Fibroblast of pulmonary artery (primary cell): ENCODE measurements around the gene SMG1.
"Not testable (repeated sequence)": the region's sequence is repeated elsewhere in the genome, so short reads cannot be mapped to it uniquely, and the experiment has no call there.

Source experiments
- DNase-seq: peaks from one replicate; pipeline ENCODE4 v3.0.0-alpha.2; 2010; ENCODE audit warnings: low read depth
- H3K4me3 ChIP-seq: replicated peaks from 2 replicates; pipeline ENCODE4 v1.5.1; 2011; ENCODE audit warnings: low read depth, mild to moderate bottlenecking, control low read depth, low read length, moderate library complexity
- TF ChIP-seq, protein P1 (sequence below): IDR thresholded peaks from 2 replicates; pipeline ENCODE4 v1.5.1; 2011; ENCODE audit warnings: mild to moderate bottlenecking, control low read depth, low read length, inconsistent platforms; ENCODE audit errors: missing control alignments

SMG1 gene

DNA sequence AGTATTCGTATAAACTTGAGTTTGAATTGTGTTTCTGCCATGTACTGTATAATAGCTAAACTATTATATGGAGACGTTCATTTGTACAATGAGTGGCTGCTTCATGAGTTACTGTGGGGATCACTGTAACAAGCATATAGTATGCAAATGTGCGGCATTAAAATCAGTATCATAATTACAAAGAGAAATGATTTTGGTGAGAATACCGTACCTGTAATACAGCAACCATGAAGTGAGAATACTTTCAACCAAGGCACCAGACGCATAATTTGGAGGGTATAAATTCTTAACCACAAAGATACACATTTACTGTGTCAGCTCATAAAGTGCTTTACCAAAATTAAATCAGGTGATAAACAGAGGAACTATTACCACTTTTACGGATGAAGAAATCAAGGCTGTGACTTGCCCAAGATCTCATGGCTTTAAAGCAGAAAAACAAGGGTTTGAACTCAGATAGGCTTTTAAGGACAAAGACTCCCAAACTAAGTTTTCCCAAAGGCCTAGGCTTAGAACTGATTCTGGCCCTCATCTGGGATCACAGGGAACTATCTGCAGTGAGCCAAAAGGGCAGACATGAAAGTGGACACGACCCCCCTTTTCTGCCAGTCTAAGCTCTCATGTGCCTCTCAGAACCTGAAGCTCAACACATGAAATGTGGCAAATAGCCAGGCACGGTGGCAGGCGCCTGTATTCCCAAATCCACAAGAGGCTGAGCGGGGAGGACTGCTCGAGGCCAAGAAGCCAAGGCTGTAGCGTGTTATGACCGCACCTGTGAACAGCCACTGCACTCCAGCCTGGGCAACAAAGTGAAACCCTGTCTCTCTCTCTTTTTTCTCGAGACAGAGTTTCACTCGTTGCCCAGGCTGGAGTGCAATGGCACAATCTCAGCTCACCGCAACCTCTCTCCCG is 142.5 kb downstream of the SMG1 start:
- no peak for DNase-seq
- H3K4me3 ChIP-seq = no peak overlapping the region

GRCh38 chr16:18782697-18783429 is 143.3 kb downstream of the SMG1 start:
- TF ChIP-seq, protein P1, sequence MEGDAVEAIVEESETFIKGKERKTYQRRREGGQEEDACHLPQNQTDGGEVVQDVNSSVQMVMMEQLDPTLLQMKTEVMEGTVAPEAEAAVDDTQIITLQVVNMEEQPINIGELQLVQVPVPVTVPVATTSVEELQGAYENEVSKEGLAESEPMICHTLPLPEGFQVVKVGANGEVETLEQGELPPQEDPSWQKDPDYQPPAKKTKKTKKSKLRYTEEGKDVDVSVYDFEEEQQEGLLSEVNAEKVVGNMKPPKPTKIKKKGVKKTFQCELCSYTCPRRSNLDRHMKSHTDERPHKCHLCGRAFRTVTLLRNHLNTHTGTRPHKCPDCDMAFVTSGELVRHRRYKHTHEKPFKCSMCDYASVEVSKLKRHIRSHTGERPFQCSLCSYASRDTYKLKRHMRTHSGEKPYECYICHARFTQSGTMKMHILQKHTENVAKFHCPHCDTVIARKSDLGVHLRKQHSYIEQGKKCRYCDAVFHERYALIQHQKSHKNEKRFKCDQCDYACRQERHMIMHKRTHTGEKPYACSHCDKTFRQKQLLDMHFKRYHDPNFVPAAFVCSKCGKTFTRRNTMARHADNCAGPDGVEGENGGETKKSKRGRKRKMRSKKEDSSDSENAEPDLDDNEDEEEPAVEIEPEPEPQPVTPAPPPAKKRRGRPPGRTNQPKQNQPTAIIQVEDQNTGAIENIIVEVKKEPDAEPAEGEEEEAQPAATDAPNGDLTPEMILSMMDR = no peak
- H3K4me3 ChIP-seq = no peak overlapping the region
- no peak for DNase-seq

More for the DNA sequence above, 142.5 kb downstream of the SMG1 start:
- TF ChIP-seq, protein P1 = no peak

GRCh38 chr16:18781232-18781631 is 145.0 kb downstream of the SMG1 start:
- DNase-seq, H3K4me3 ChIP-seq: not testable (repeated sequence)

- not testable (repeated sequence) for H3K4me3 ChIP-seq, DNase-seq
Measured at GRCh38 chr16:18780460-18781026, 145.7 kb downstream of the SMG1 start.

GRCh38 chr16:18777664-18778063 is 148.5 kb downstream of the SMG1 start:
- H3K4me3 ChIP-seq, DNase-seq: not testable (repeated sequence)

DNA sequence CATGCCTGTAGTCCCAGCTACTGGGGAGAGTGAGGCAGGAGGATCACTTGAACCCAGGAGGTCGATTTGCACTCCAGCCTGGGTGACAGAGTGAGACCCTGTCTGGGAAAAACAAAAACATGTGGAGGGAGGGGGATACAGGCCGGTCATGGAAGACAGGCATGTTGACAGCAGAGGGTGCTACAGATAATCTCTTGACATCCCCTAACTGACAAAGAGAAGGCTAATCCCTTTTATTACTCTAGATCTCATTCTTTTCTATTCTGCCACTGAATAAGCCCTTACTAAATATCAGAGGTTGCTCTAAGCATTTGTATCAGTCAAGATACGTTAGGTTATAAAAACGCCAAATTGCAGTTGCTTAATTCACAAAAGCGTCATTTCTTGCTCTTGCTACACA is 149.9 kb downstream of the SMG1 start:
- H3K4me3 ChIP-seq, DNase-seq: not testable (repeated sequence)

GRCh38 chr16:18774651-18775050 is 151.6 kb downstream of the SMG1 start:
- not testable (repeated sequence) for H3K4me3 ChIP-seq, DNase-seq

DNA sequence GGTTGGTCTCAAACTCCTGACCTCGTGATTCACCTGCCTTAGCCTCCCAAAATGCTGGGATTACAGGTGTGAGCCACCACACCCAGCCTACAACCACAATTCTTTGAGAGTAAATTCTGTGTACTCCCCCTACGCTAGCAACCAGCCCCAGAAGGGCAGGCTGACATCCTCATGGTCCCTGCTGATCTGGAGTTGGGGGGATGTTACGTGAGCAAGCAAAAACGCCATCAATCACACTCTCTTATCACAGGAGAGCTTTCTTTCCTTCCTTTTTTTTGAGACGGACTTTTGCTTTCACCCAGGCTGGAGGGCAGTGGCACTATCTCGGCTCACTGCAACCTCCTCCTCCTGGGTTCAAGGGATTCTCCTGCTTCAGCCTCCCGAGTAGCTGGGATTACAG is 154.0 kb downstream of the SMG1 start:
- not testable (repeated sequence) for H3K4me3 ChIP-seq, DNase-seq

DNA sequence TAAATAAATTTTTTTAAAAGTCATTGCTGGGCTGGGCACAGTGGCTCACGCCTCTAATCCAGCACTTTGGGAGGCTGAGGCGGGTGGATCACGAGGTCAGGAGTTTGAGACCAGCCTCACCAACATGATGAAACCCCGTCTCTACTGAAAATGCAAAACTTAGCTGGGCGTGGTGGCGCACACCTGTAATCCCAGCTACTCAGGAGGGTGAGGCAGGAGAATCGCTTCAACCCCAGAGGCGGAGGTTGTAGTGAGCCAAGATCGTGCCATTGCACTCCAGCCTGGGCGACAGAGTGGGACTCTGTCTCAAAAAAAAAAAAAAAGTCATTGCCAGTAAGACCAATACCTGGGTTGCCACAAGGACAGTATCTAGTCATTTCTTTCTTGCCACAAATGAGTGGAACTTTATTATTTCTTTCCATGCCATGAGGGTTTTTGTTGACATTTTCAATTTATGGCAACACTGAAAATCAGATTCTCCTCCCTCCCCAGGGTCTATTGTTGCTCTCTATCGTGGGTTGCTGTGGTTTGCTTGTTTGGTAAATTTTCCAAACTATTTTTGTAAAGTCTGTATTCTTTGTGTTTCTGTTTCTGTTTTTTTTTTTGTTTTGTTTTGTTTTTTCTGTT is 155.8 kb downstream of the SMG1 start:
- H3K4me3 ChIP-seq, DNase-seq: not testable (repeated sequence)

DNA sequence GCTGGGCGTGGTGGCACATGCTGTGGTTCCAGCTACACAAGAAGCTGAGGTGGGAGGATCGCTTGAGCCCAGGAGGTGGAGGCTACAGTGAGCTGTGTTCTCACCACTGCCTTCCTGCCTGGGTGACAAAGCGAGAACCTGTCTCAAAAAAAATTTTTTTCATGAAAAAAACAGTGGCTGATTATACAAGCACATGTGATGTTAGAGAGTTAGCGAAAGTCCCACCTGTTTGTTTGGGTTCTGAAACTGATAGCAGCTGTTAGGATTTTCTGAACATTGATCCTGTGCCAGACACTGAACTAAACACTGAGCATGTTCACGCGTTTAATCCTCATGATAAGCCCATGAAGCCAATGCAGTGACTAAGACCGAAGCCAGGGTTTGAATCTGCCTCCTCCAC is 159.0 kb downstream of the SMG1 start:
- not testable (repeated sequence) for H3K4me3 ChIP-seq, DNase-seq

DNA sequence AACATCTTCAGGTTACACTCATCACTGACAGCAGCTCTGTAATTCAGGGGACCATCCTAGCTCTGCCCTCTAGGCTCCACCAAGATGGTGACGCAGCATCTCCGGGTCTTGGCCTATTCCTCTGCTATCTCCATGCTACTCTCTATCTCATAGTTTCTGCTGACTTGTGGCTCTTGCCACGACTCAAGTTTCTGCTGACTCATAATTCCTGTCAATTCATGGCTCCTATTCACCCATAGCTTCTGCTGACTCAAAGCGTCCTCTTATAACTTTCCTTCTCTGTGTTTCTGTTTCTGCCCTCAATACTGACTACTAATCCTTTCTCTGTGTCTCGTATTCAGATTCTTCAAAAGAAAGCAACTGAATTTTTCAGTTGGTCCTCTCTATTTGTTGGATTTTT is 163.5 kb downstream of the SMG1 start:
- not testable (repeated sequence) for DNase-seq, H3K4me3 ChIP-seq
